Left lung (tissue), 10 donors: Measurements from ENCODE around the gene DRICH1. TPM values are rescaled to one million over a fixed set of nuclear protein-coding genes. Genes with fewer than 3 reads are reported as not detected.
"Not testable (repeated sequence)": the region's sequence is repeated elsewhere in the genome, so short reads cannot be mapped to it uniquely, and the experiment has no call there.

ENCODE experiments used
- ATAC-seq: fragments of 200-7000 bp; cut with Tn5 transposase; one replicate; pipeline ENCODE4 v1.9.1; 2020; ENCODE audit warnings: moderate library complexity
- DNase-seq, 4 donors: peaks; one replicate each; pipeline ENCODE4 v3.0.0-alpha.2; 2013 to 2020
- H3K27ac ChIP-seq, 2 donors: fragments of 200-600 bp; sonication (generic) in 1 of 2; one replicate each; pipeline versions ENCODE4 v1.5.0 to v1.8.0; 2020 to 2021
- H3K27me3 ChIP-seq, 2 donors: fragments of 200-600 bp; sonication (generic) in 1 of 2; one replicate each; pipeline versions ENCODE4 v1.5.0 to v1.8.0; 2020 to 2021
- H3K36me3 ChIP-seq, 2 donors: fragments of 200-600 bp; sonication (generic) in 1 of 2; one replicate each; pipeline versions ENCODE4 v1.5.0 to v1.8.0; 2020 to 2021
- H3K4me1 ChIP-seq, 2 donors: fragments of 200-600 bp; one replicate each; pipeline ENCODE4 v1.8.0; 2021
- H3K4me3 ChIP-seq, 2 donors: fragments of 200-600 bp; sonication (generic) in 1 of 2; one replicate each; pipeline versions ENCODE4 v1.5.0 to v1.8.0; 2020 to 2021; ENCODE audit warnings: mild to moderate bottlenecking in 1 of 2
- H3K9me3 ChIP-seq, 2 donors: fragments of 200-600 bp; sonication (generic) in 1 of 2; one replicate each; pipeline versions ENCODE4 v1.5.0 to v1.8.0; 2020 to 2021
- CTCF ChIP-seq, 2 donors: fragments of 200-600 bp; sonication (generic) in 1 of 2; IDR thresholded peaks; one replicate each; pipeline versions ENCODE4 v1.5.0 to v1.8.0; 2021; ENCODE audit warnings: antibody characterized with exemption in 2 of 2
- intact Hi-C, 2 donors: fragments of 100-400 bp; cut with DNase I; formaldehyde crosslinking; loops; one replicate each; pipeline versions ENCODE4 v1.11.2 to v1.14.2; 2022
- polyA plus RNA-seq, 6 donors: library from polyadenylated mRNA; unstranded; fragments of 120-200 nt; gene quantifications; one replicate each; pipeline ENCODE4 v1.2.1, GENCODE V29; 2013; ENCODE audit not compliant: insufficient read length in 6 of 6
- total RNA-seq, 2 donors: library from RNA; stranded (reverse); fragmentation: NEBNext Ultra II Directional; extraction: Animal tissue kit (Norgen Biotek cat#: 25700); gene quantifications; one replicate each; pipeline ENCODE4 v1.2.1, GENCODE V29; 2021
- donor health status: DM: no; HTN: yes; CAD: no.
- donor health status: DM: no; HTN: no; CAD: no.

The DRICH1 gene
- total and polyA plus RNA-seq, 8 donors = 0.70 to 5.8 (median 2.9) TPM

GRCh38 chr22:23675502-23676415 lies 43.6 kb upstream of the DRICH1 start:
- no peaks in the 10 kb centered on the region for H3K9me3 ChIP-seq
- peak overlapping the region in 1 of 2 donors; percentile 74 for H3K27ac ChIP-seq
- H3K4me1 ChIP-seq = peaks cover 0 to 13% of the 10 kb centered on the region in 2 donors
- DNase-seq (peak in 3 of 4 donors; percentile 11 to 75 (median 61)), ATAC-seq (peak; percentile 33)
- no peaks in the 10 kb centered on the region for H3K27me3 ChIP-seq
- intact Hi-C loops = no loop called here
- H3K36me3 ChIP-seq = peaks cover 0 to 7% of the 10 kb centered on the region in 2 donors
- H3K4me3 ChIP-seq = no peak overlapping the region
- no peak for TF ChIP-seq CTCF (IDR thresholded peaks at IDR 0.05)

GRCh38 chr22:23674886-23675501 lies 42.9 kb upstream of the DRICH1 start:
- Histone ChIP-seq H3K27ac (peak overlapping the region in 1 of 2 donors; percentile 74), H3K4me1 (peaks cover 0 to 13% of the 10 kb centered on the region in 2 donors)
- H3K9me3 ChIP-seq, H3K27me3 ChIP-seq, H3K36me3 ChIP-seq, H3K4me3 ChIP-seq, ATAC-seq, intact Hi-C loops: not testable (repeated sequence)
- DNase-seq = peak in 1 of 4 donors; percentile 21

GRCh38 chr22:23673826-23674690 lies 41.9 kb upstream of the DRICH1 start:
- H3K27ac ChIP-seq = peak overlapping the region in 1 of 2 donors; percentile 74
- TF ChIP-seq CTCF (IDR thresholded peaks at IDR 0.05) = no peak
- peaks cover 0 to 13% of the 10 kb centered on the region in 2 donors for H3K4me1 ChIP-seq
- no peaks in the 10 kb centered on the region for H3K27me3 ChIP-seq
- no peaks in the 10 kb centered on the region for H3K9me3 ChIP-seq
- ATAC-seq (no peak), DNase-seq (peak in 1 of 4 donors; percentile 34)
- H3K4me3 ChIP-seq = no peak overlapping the region
- peaks cover 0 to 11% of the 10 kb centered on the region in 2 donors for H3K36me3 ChIP-seq
- intact Hi-C loops = no loop called here

GRCh38 chr22:23673050-23673620 lies 41.0 kb upstream of the DRICH1 start:
- H3K27ac ChIP-seq = peak overlapping the region in 1 of 2 donors; percentile 55

GRCh38 chr22:23672307-23673049 lies 40.4 kb upstream of the DRICH1 start:
- peak in 1 of 4 donors; percentile 14 for DNase-seq
- ATAC-seq = not testable (repeated sequence)

More at GRCh38 chr22:23673050-23673620, 41.0 kb upstream of the DRICH1 start:
- peak in 1 of 4 donors; percentile 39 for DNase-seq
- intact Hi-C loops = no loop called here
- Histone ChIP-seq H3K4me1 (peaks cover 0 to 13% of the 10 kb centered on the region in 2 donors), H3K4me3 (no peak overlapping the region), H3K36me3 (peaks cover 0 to 11% of the 10 kb centered on the region in 2 donors), H3K9me3 (no peaks in the 10 kb centered on the region), H3K27me3 (no peaks in the 10 kb centered on the region)
- ATAC-seq = no peak
- no peak for TF ChIP-seq CTCF (IDR thresholded peaks at IDR 0.05)

GRCh38 chr22:23671387-23671786 lies 39.3 kb upstream of the DRICH1 start:
- ATAC-seq, H3K9me3 ChIP-seq, H3K4me3 ChIP-seq, H3K27ac ChIP-seq, H3K27me3 ChIP-seq, intact Hi-C loops: not testable (repeated sequence)
- Histone ChIP-seq H3K4me1 (peaks cover 0 to 11% of the 10 kb centered on the region in 2 donors), H3K36me3 (peaks cover 0 to 11% of the 10 kb centered on the region in 2 donors)
- peak in 1 of 4 donors; percentile 2 for DNase-seq

More at GRCh38 chr22:23672307-23673049, 40.4 kb upstream of the DRICH1 start:
- H3K4me3 ChIP-seq, intact Hi-C loops, H3K27me3 ChIP-seq, H3K9me3 ChIP-seq: not testable (repeated sequence)
- Histone ChIP-seq H3K27ac (peak overlapping the region in 1 of 2 donors; percentile 55), H3K4me1 (peaks cover 0 to 13% of the 10 kb centered on the region in 2 donors), H3K36me3 (peaks cover 0 to 11% of the 10 kb centered on the region in 2 donors)
